Stomach (tissue), 4 donors: ENCODE measurements around the gene ZFP90.

ENCODE experiments used
- EP300 ChIP-seq: sonication (generic); formaldehyde crosslinking; IDR thresholded peaks from one replicate; pipeline ENCODE4 v1.6.1; 2017; ENCODE audit warnings: antibody characterized with exemption
- POLR2A ChIP-seq, 4 donors: fragments of 450-650 bp; IDR thresholded peaks; one replicate each; pipeline ENCODE4 v1.6.1; 2016; ENCODE audit warnings: antibody characterized with exemption in 4 of 4, control low read depth in 2 of 4, mild to moderate bottlenecking in 1 of 4, moderate library complexity in 1 of 4
- POLR2AphosphoS5 ChIP-seq, 3 donors: sonication (generic); formaldehyde crosslinking; IDR thresholded peaks; one replicate each; pipeline ENCODE4 v1.6.1; 2016; ENCODE audit warnings: antibody characterized with exemption in 3 of 3
- TF ChIP-seq, protein P1 (sequence below), 7 experiments: fragments of 450-650 bp in 4 of 7; fragments of 200-600 bp in 3 of 7; sonication (generic) in 3 of 7; IDR thresholded peaks; one replicate each; pipeline ENCODE4 v1.5.1; 2016 to 2019; ENCODE audit warnings: antibody characterized with exemption in 7 of 7, control low read depth in 2 of 7, mild to moderate bottlenecking in 1 of 7

GRCh38 chr16:68512742-68513141, 26.3 kb upstream of the ZFP90 start:
- TF ChIP-seq, protein P1, sequence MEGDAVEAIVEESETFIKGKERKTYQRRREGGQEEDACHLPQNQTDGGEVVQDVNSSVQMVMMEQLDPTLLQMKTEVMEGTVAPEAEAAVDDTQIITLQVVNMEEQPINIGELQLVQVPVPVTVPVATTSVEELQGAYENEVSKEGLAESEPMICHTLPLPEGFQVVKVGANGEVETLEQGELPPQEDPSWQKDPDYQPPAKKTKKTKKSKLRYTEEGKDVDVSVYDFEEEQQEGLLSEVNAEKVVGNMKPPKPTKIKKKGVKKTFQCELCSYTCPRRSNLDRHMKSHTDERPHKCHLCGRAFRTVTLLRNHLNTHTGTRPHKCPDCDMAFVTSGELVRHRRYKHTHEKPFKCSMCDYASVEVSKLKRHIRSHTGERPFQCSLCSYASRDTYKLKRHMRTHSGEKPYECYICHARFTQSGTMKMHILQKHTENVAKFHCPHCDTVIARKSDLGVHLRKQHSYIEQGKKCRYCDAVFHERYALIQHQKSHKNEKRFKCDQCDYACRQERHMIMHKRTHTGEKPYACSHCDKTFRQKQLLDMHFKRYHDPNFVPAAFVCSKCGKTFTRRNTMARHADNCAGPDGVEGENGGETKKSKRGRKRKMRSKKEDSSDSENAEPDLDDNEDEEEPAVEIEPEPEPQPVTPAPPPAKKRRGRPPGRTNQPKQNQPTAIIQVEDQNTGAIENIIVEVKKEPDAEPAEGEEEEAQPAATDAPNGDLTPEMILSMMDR (IDR thresholded peaks at IDR 0.05): no peak
- TF ChIP-seq POLR2A (IDR thresholded peaks at IDR 0.05) (no peak), EP300 (no peak), POLR2AphosphoS5 (IDR thresholded peaks at IDR 0.05) (no peak)
